DMS53 treated with DMSO at 0.1 percent for 48 hours (cell line): ENCODE results near the gene ANKS1B.
"Not testable (repeated sequence)": the region's sequence is repeated elsewhere in the genome, so short reads cannot be mapped to it uniquely, and the experiment has no call there.

Experiments used
- DNase-seq: peaks from one replicate; lab custom pipeline; 2025; ENCODE audit not compliant: unreplicated experiment; lab: John Stamatoyannopoulos, UW

The ANKS1B gene

DNA sequence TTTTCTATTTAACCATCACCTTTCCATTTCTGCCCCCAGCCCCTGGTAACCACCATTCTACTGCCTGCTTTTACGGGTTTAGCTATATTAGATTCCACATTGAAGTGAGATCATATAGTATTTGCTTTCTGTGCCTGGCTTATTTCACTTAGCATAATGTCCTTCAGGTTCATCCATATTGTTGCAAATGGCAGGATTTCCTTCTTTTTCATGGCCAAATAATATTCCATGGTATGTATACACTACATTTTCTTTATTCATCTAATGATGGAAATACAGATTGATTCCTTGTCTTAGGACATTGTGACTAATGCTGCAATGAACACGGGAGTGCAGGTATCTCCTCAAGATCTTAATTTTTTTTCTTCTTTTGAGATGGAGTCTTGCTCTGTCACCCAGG is 1137.5 kb downstream of the ANKS1B start:
- DNase-seq = no peak

DNA sequence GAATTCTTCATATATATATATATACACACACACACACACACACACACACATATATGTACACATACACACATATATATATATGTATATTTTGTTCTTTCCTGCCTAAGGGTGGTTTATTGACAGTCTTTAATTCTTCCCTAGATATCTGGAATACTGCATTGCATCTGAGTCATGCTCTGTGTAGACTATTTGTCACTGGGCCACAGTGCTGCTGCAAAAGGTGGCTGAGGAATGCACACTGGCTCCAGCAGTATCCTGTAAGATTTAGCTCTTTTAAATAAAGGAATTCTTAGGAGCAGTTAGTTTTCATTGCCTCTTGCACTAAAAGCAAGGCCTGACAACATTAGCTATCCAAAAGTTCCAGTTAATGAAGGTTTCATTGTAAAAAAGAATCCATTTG is 1138.8 kb downstream of the ANKS1B start:
- DNase-seq = no peak

DNA sequence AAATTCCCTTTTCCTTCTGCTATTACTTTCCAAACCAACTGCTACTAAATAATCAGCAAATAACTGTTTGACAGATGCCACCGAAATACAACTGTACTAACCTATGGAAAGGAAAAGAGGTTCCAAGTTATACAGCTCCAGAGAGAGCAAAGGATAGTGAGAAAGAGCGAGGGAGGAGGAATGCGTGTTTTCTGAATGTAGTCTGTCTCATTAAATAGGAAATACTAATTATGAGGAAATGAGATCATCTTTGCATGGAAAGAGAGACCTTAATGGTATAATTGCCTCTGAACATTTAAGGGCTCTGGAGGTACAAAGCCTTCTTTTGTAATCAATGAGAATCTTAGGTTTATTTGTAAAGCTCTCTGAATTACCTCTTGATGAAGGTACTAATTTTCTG is 1144.4 kb downstream of the ANKS1B start:
- no peak for DNase-seq

DNA sequence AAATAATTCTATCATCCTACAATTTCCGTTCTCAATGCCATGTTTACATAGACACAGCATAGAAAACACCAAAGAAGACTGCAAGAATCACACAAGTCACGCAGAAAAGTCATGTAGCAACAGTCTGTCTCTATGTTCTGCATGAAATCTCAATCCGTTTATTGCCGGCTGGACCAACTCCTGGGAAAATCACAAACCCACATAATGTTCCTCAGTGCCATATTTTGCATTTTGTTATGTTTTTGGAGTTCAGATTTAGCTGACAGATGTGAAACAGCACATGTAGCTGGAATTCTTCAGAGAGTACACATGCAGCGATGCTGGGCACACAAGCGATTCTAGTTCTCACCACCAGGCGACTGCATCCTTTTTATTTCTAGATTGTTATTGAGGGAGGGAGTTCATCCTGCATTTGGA is 1146.5 kb downstream of the ANKS1B start:
- no peak for DNase-seq

DNA sequence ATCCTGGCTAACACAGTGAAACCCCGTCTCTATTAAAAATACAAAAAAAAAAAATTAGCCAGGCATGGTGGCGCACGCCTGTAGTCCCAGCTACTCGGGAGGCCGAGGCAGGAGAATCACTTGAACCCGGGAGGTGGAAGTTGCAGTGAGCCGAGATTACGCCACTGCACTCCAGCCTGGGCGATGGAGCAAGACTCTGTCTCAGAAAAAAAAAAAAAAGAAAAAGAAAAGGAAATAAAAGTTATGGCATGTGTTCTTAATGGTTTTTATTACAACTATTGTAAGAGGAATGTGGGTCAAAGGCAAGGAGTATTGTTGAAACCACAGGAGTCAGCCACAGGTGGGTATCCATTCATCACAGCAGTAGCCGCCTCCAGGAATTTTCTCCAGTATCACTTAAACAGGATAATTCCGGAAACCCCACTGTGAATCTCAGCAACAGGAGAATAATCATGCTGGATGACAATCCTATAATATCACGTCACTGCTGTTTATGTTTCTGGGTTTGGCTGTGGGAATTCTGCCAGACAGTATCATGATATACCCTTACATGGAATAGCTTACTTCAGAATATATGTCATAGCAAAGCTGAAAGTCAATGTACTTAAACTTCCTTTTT is 1147.5 kb downstream of the ANKS1B start:
- not testable (repeated sequence) for DNase-seq

- no peak for DNase-seq
Observed at GRCh38 chr12:98830657-98831056, 1154.1 kb downstream of the ANKS1B start.

GRCh38 chr12:98828802-98829600 is 1155.7 kb downstream of the ANKS1B start:
- DNase-seq = no peak

DNA sequence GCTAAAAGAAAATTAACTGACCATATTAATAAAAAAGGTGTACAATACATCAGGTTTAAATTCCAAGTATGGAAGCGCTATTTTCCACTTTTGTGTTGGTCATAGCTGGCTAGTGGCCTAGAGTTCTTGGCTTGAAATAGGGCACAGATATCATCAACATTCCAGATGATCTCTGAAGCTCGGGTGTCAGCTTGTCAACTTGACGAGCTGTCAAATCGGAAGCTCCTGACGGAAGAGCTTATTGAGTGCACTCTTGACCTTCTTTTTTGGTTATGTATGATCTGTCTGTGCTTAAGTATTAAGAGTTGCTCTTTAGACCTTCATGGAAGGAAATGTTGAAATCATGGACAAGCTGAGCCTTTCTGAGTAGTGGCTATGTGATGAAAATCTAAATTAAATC is 1161.7 kb downstream of the ANKS1B start:
- DNase-seq = no peak

DNA sequence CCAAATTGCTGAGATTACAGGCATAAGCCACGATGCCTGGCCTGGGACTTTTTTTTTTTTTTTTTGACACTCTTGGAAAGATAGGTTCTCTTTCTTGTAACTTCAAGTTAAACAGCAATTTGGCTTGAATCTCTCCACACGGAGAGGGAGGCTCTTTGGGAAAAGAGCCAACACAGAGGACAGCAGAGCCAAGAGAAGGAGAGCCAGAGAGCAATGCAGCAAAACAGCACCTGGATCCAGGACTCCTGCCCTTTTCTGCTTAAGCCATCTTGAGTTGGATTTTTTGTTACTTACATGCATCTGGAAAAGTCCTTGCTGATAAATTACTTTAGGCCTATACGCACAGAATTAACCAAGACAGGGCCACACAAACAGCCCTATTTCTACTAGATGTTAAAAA is 1162.9 kb downstream of the ANKS1B start:
- DNase-seq = no peak

DNA sequence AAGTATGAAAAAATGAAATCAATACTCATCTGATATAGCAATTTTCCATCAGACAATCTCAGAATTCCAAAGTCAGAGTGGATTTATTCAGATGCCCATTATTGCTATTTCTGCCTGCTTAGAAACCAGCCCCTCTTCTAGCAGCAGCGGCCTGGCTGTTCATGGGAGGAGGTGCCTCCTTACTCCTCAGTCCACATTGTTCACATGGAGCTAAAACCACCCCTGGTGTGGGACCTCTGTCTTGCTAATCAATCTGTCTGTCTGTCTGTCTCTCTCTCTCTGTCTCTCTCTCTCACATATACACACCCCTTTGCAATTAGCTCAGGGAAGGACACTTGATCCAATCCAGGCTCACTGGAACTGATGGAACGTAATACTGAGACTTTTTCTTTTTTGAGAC is 1163.5 kb downstream of the ANKS1B start:
- DNase-seq = no peak

GRCh38 chr12:98819821-98820404 is 1164.8 kb downstream of the ANKS1B start:
- no peak for DNase-seq

DNA sequence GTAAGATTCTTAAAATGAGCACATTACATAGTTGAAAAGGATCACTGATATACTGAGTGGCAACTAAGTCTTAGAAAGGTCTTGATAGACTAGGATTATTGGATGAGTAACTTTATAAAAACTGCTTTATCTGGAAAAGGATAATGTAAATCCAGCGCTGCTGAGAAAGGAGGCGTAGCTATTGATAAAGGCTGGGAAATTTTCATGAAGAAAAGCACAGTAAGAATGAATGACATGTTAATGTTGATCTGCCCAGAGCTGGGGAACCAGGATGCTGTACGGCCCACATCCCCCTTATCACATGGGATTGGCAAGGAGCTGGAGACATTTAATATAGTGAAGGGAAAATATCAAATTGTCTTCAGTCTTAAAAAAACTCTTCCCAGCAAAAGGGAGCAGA is 1165.7 kb downstream of the ANKS1B start:
- no peak for DNase-seq

DNA sequence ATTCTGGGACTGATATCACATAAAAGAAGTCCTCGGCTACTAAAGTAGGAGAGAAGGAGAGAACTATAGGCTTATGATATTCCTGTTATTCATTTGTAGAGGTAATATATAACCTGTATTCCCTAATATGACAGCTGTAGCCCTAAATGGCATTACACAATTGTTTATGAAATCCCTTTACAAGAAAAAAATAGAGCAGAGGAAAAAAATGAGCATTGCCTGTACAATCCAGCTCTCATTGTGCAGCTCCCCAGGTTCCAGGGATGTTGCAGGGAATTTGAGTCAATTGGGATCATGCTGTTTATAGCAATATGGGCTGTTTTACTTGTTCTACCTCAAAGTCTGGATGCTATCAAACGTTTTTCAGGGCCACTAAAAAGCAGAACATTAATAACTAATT is 1166.5 kb downstream of the ANKS1B start:
- no peak for DNase-seq

DNA sequence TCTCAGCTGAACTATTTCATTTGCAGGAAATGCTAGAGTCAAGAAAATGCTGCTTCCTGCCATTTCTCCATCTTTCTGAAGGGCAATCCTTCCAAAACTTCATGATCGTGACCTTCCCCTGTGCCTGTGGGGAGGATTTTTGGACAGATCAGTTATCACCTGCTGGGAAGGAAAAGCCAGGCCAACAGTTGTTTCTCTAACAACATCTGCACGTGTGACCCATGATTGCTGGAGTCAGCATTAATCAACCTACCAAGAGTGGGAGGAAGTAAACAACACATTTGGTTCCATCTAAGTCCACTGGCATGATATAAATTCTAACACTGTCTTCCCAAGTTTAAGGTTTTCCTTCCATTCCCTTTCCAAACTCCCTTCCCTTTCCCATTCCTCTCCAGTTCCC is 1167.0 kb downstream of the ANKS1B start:
- DNase-seq = no peak

GRCh38 chr12:98816720-98817119 is 1168.0 kb downstream of the ANKS1B start:
- no peak for DNase-seq

- no peak for DNase-seq
Observed at GRCh38 chr12:98814254-98814653, 1170.5 kb downstream of the ANKS1B start.

DNA sequence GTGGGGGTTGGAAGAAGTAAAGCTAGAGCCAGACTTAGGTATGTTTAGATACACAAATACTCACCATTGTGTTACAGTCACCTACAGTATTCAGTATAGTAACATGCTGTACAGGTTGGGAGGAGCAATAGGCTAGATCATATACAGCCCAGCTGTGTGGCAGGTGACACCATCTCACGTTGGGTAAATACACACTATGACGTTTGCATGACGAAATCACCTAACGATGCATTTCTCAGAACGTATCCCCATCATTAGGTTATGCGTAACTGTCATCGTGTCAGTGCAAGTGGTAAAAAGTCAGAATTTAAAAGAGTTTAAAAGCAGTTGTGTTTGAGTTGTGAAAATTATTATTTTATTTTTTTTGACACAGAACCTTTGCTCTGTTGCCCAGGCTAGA is 1172.5 kb downstream of the ANKS1B start:
- DNase-seq = no peak

DNA sequence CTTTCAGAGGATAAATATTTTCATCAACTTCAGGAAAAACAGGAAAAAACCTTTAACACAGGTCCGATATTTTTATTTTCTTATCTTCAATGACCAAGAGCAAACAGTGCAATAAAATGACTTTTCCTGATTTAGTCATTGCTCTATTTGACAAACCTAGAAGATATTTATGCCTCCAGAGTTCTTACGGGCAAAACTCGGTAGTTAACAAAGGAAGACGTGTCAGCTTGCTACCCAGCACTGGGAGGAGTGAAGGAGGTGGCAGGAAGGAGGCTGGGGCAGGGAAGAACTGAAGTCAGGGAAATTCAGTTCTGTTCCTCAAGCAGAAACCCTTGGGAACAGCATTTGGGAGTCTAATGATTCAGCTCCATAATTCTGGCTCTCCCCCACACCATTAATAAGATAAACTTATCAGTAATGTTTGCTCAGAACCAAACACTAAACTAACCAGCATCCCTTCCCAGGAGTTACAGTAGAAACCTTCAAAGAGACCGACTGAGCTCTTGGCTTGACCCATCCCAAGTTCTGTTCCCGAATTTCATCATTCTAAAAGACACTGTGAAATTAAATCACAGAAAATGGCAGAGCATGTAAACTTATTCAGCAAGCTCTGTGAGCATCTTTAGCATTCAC is 1176.4 kb downstream of the ANKS1B start:
- DNase-seq = no peak

GRCh38 chr12:98807187-98807586 is 1177.5 kb downstream of the ANKS1B start:
- DNase-seq = no peak

DNA sequence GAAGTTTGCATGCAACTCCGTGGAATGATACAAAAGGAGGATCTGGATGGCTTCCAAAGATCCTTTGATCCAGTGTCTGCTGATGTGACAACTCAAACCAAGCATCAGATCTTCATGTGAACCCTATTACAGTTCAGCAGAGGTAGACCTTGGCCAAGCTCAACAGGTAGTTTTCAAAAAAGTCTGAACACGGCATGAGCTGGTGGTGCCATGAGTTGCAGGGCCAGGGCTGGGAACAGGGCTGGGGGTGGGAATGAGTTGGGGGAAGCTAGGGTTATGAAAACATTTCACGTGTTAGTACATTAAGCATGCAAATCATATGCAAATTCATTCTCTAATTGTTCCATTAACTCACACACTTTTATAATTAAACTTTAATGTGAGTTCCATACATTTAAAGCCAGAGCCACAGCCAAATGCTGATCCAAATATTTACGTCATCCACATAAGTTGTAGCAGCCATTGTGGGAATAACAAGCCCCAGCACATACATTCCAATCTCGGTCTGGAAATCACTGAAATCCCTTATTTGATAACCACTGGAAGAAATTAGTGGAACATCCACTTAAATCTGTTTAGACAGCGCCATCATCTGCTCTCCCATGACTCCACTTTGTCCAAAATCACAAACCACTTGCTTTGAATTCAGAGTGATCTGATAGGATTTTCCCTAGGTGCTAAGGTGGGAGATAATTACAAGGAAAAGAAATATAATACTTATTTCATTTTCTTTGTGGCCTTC is 1181.1 kb downstream of the ANKS1B start:
- DNase-seq = no peak

GRCh38 chr12:98799822-98800221 is 1184.9 kb downstream of the ANKS1B start:
- DNase-seq = no peak
